K562 (cell line): ENCODE results near the gene ANKRD23. TPM values are rescaled to one million over a fixed set of nuclear protein-coding genes. Genes with fewer than 3 reads are reported as not detected.

Experiments used
- ATAC-seq: fragments of 200-7000 bp; cut with Tn5 transposase; 3 replicates; pipeline ENCODE4 v1.9.1; 2020; ENCODE audit warnings: moderate library complexity
- BruUV-seq: library from RNA; stranded (reverse); fragments of 400-500 nt; replicated peaks from 2 replicates; lab custom pipeline; 2021; lab: Mats Ljungman, UMichigan
- CTCF ChIA-PET: fragments of 300-600 bp; formaldehyde crosslinking; extraction: SDS; loops from one replicate; lab custom pipeline; 2021; ENCODE audit warnings: low intra/inter-chr PET ratio; lab: Yijun Ruan, JAX
- POLR2A ChIA-PET: fragments of 300-600, 350-650 bp; sonication (Branson Sonifier 250); formaldehyde crosslinking; extraction: SDS; loops from one replicate; lab custom pipeline; 2021; ENCODE audit warnings: antibody characterized with exemption, inconsistent platforms; lab: Yijun Ruan, JAX
- DNase-seq, 4 experiments: peaks; one replicate each; pipeline versions ENCODE4 v3.0.0 to v3.0.0-alpha.2; 2011 to 2018; ENCODE audit warnings: low spot score in 3 of 4, mixed read lengths in 3 of 4; ENCODE audit errors: extremely low read depth in 1 of 4
- FAIRE-seq: peaks from 2 replicates; lab custom pipeline; 2011; peaks lifted over from hg19 to GRCh38; lab: Jason Lieb, UNC
- H2AFZ ChIP-seq: 2 replicates; pipeline ENCODE4 v1.6.0; 2011; ENCODE audit warnings: low read depth, low read length, control low read depth, inconsistent platforms
- H3K27ac ChIP-seq: fragments of 200-600 bp; 3 replicates; pipeline ENCODE4 v1.8.0; 2011; ENCODE audit warnings: low read depth, mild to moderate bottlenecking, control low read depth, inconsistent platforms, low read length, moderate library complexity, mixed read lengths; ENCODE audit errors: extremely low read depth
- H3K27me3 ChIP-seq, 2 experiments: fragments of 300-600 bp in 1 of 2; 2 replicates in 1 of 2; 3 replicates in 1 of 2; pipeline versions ENCODE4 v1.6.0 to v1.8.0; 2011; ENCODE audit warnings: inconsistent platforms in 2 of 2, low read length in 2 of 2, mild to moderate bottlenecking in 1 of 2, mixed read lengths in 1 of 2, moderate library complexity in 1 of 2; ENCODE audit not compliant: control insufficient read depth in 2 of 2, insufficient read depth in 2 of 2
- H3K36me3 ChIP-seq: fragments of 300-600 bp; 3 replicates; pipeline ENCODE4 v1.8.0; 2011; ENCODE audit warnings: mild to moderate bottlenecking, low read length, inconsistent platforms; ENCODE audit not compliant: control insufficient read depth, insufficient read depth
- H3K4me1 ChIP-seq, 2 experiments: fragments of 200-600 bp in 1 of 2; replicated peaks in 1 of 2; 2 replicates in 1 of 2; 3 replicates in 1 of 2; pipeline versions ENCODE4 v1.5.1 to v1.8.0; 2011; ENCODE audit warnings: inconsistent platforms in 2 of 2, low read length in 2 of 2, mild to moderate bottlenecking in 1 of 2, mixed read lengths in 1 of 2, moderate library complexity in 1 of 2; ENCODE audit not compliant: control insufficient read depth in 2 of 2, insufficient read depth in 2 of 2
- H3K4me2 ChIP-seq: 2 replicates; pipeline ENCODE4 v1.6.1; 2011; ENCODE audit warnings: low read length, control low read depth, inconsistent platforms, mixed read lengths; ENCODE audit not compliant: insufficient read depth
- H3K4me3 ChIP-seq: fragments of 200-600 bp; sonication (generic), shearing (Covaris generic); 2 replicates; pipeline ENCODE4 v1.5.1; 2016; ENCODE audit warnings: control low read depth, inconsistent platforms
- H3K79me2 ChIP-seq: fragments of 200-600 bp; 3 replicates; pipeline ENCODE4 v1.8.0; 2011; ENCODE audit warnings: low read length, inconsistent platforms; ENCODE audit not compliant: control insufficient read depth, insufficient read depth
- H3K9ac ChIP-seq, 2 experiments: 2 replicates each; pipeline versions ENCODE4 v1.6.0 to v1.6.1; 2011; ENCODE audit warnings: low read depth in 2 of 2, low read length in 2 of 2, control low read depth in 1 of 2, inconsistent platforms in 1 of 2, mild to moderate bottlenecking in 1 of 2, mixed read lengths in 1 of 2; ENCODE audit not compliant: insufficient read depth in 1 of 2
- H3K9me1 ChIP-seq: one replicate; pipeline ENCODE4 v1.6.0; 2011; ENCODE audit warnings: inconsistent platforms, mild to moderate bottlenecking, low read length, moderate library complexity; ENCODE audit not compliant: control insufficient read depth, insufficient read depth
- H3K9me3 ChIP-seq: replicated peaks from 2 replicates; pipeline ENCODE4 v1.5.1; 2011; ENCODE audit warnings: low read depth, low read length, inconsistent platforms; ENCODE audit not compliant: control insufficient read depth, insufficient read depth
- H4K20me1 ChIP-seq: replicated peaks from 2 replicates; pipeline ENCODE4 v1.6.1; 2011; ENCODE audit warnings: low read length, inconsistent platforms, mixed read lengths; ENCODE audit not compliant: control insufficient read depth, insufficient read depth
- CC2D1A ChIP-seq: fragments of 450-650 bp; IDR thresholded peaks from 2 replicates; pipeline ENCODE4 v1.6.1; 2017; ENCODE audit warnings: mild to moderate bottlenecking
- HNRNPK ChIP-seq: fragments of 200-400 bp; formaldehyde crosslinking; IDR thresholded peaks from one replicate; pipeline ENCODE4 v1.6.1; 2018; ENCODE audit warnings: mild to moderate bottlenecking, low read depth, low read length; ENCODE audit not compliant: poor library complexity, severe bottlenecking
- RCOR1 ChIP-seq, 2 experiments: IDR thresholded peaks; 2 replicates each; pipeline ENCODE4 v1.6.1; 2012; ENCODE audit warnings: low read depth in 2 of 2, low read length in 2 of 2, borderline replicate concordance in 1 of 2, improper control_type of control experiment in 1 of 2
- ZFP1 ChIP-seq: fragments of 450-650 bp; formaldehyde crosslinking; IDR thresholded peaks from 2 replicates; pipeline ENCODE4 v1.4.0; 2020; ENCODE audit warnings: mild to moderate bottlenecking, mixed read lengths
- ZNF696 ChIP-seq: fragments of 250-450 bp; sonication (Bioruptor Pico); conservative IDR thresholded peaks from 2 replicates; pipeline ENCODE4 v1.4.0; 2020; ENCODE audit warnings: mild to moderate bottlenecking, moderate library complexity
- WGBS: fragments of 100-300 bp; shearing (Covaris generic); methylation state at CpG from one replicate; pipeline ENCODE4 v1.1.6; 2016; ENCODE audit warnings: low coverage, mixed read lengths; ENCODE audit not compliant: insufficient coverage; ENCODE audit errors: missing lambda C conversion rate; 5-methylcytosine and 5-hydroxymethylcytosine counted together
- in situ Hi-C: fragments of 300-500 bp; cut with MboI; formaldehyde crosslinking; loops from 4 replicates; pipeline ENCODE4 v1.15.0; 2018; ENCODE audit warnings: inconsistent platforms, mixed read lengths
- intact Hi-C: fragments of 100-400 bp; cut with micrococcal nuclease; formaldehyde crosslinking; loops from 2 replicates; pipeline ENCODE4 v1.14.2; 2022
- polyA plus RNA-seq, 8 experiments: library from polyadenylated mRNA; depleted of rRNA in 4 of 8; stranded (reverse) in 5 of 8; unstranded in 3 of 8; fragments of >200 nt; fragmentation: Nextera tagmentation in 2 of 8; fragmentation: Illumina TruSeq in 1 of 8; extraction: Ambion mirVana in 2 of 8; extraction: Trizol in 1 of 8; gene quantifications; 2 replicates each; pipeline versions ENCODE4 v1.2.1 to v1.2.3, GENCODE V29; 2011 to 2014; ENCODE audit warnings: inconsistent platforms in 1 of 8, missing spikeins in 1 of 8
- total RNA-seq, 7 experiments: library from RNA; depleted of rRNA in 6 of 7; stranded (reverse); fragments of >200 nt in 6 of 7; fragmentation: Illumina TruSeq in 2 of 7; extraction: Trizol in 2 of 7; gene quantifications; 2 replicates each; pipeline versions ENCODE4 v1.2.1 to v1.2.3, GENCODE V29; 2011 to 2021; ENCODE audit warnings: low replicate concordance in 1 of 7
- TF ChIP-seq, protein P1 (sequence below): fragments of 450-650 bp; IDR thresholded peaks from 2 replicates; pipeline ENCODE4 v1.6.1; 2016

ANKRD23 gene
- total and polyA plus RNA-seq, 9 of the 15 experiments (the other 6 are each of a cell fraction or from before 2014, with no cell fraction given): 0.32 to 4.8 (median 2.8) TPM

DNA sequence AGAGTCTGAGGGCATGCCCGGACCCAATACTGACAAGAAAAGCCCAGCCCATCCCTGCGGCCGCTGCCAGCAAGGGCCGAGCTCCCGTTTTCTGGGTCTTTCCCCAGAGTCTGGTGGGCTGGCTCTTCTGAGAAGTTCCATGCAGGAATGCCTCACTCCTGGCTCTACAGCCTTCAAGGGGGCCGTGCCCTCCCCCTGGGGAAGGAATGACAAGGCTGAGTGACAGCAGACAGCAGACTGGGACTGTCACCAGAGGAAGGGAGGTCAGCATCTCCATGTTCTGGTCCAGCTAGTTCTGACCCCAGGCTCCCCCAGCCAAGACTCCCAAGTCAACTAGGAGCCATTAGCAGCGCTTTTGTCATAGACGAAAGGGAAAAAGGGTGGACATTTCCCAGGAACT is 39.1 kb upstream of the ANKRD23 start:
- in situ Hi-C loops: no loop called here
- Histone ChIP-seq H3K4me1 (peaks cover 23 to 92% of the 10 kb centered on the region in 2 experiments; a peak in 4 of 5 replicates), H4K20me1 (peaks cover 3% of the 10 kb centered on the region; the same call in 1 of the 2 replicates), H2AFZ (no peak overlapping the region), H3K36me3 (peaks cover 63% of the 10 kb centered on the region), H3K27ac (peak overlapping the region; percentile 42; the same call in 2 of the 3 replicates), H3K27me3 (no peaks in the 10 kb centered on the region; a peak in 1 of 5 replicates), H3K9me3 (no peaks in the 10 kb centered on the region), H3K4me2 (no peak overlapping the region)
- WGBS: 79% methylated on average over 8 of the region's 8 CpGs
- BruUV-seq: no TSS peak
- FAIRE-seq (no peak), DNase-seq (no peak), ATAC-seq (no peak)
- TF ChIP-seq RCOR1 (IDR thresholded peaks at IDR 0.05; ENCODE audit: borderline replicate concordance in 1 of 2, low read depth in 2 of 2, low read length in 2 of 2) (no peak), ZFP1 (no peak), HNRNPK (no peak), CC2D1A (no peak), ZNF696 (CRISPR knock-in tag) (0 out of 2 replicates have a peak, but pooled peaks have one; percentile 11)
- TF ChIP-seq, protein P1, sequence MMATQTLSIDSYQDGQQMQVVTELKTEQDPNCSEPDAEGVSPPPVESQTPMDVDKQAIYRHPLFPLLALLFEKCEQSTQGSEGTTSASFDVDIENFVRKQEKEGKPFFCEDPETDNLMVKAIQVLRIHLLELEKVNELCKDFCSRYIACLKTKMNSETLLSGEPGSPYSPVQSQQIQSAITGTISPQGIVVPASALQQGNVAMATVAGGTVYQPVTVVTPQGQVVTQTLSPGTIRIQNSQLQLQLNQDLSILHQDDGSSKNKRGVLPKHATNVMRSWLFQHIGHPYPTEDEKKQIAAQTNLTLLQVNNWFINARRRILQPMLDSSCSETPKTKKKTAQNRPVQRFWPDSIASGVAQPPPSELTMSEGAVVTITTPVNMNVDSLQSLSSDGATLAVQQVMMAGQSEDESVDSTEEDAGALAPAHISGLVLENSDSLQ: peak; percentile 40; the same call in 1 of the 2 replicates
- TF ChIP-seq, all 486 proteins: peak for 2
- intact Hi-C loops: no loop called here
- CTCF ChIA-PET: no interaction called here
- H3K4me3 ChIP-seq: no peak overlapping the region
- peak overlapping the region in 1 of 2 experiments; percentile 60; a peak in 2 of 4 replicates for H3K9ac ChIP-seq
- H3K9me1 ChIP-seq: no peaks in the 10 kb centered on the region
- H3K79me2 ChIP-seq: peaks cover 37% of the 10 kb centered on the region
- POLR2A ChIA-PET: interaction anchor here (0.6 to 11.3 kb wide), 11 partner anchors 8 to 214 kb away, joined by 3 to 112 read pairs (median 3); partner anchors contain the start of gene ANKRD39
